HCT116 (cell line): ENCODE results near the gene EPC1. TPM values are rescaled to one million over a fixed set of nuclear protein-coding genes. Genes with fewer than 3 reads are reported as not detected.

Experiments used
- ATAC-seq: fragments of 200-7000 bp; cut with Tn5 transposase; 2 replicates; pipeline ENCODE4 v1.9.1; 2020; ENCODE audit warnings: mild to moderate bottlenecking, moderate library complexity
- BruUV-seq: library from RNA; stranded (reverse); fragments of 400-500 nt; replicated peaks from 2 replicates; lab custom pipeline; 2021; lab: Mats Ljungman, UMichigan
- CTCF ChIA-PET: fragments of 300-600 bp; sonication (Branson Sonifier 250); formaldehyde crosslinking; loops from one replicate; lab custom pipeline; 2021; ENCODE audit warnings: antibody characterized with exemption; lab: Charles Lee
- POLR2A ChIA-PET: fragments of 300-600, 350-600 bp; sonication (Branson Sonifier 250); formaldehyde crosslinking; loops from one replicate; lab custom pipeline; 2021; ENCODE audit warnings: antibody characterized with exemption; lab: Charles Lee
- RAD21 ChIA-PET, 2 experiments: fragments of 300-600 bp; sonication (Branson Sonifier 250); formaldehyde crosslinking; loops; one replicate each; lab custom pipeline; 2023; ENCODE audit warnings: low total read pairs in 2 of 2; ENCODE audit not compliant: uncharacterized antibody in 2 of 2, unreplicated experiment in 2 of 2, low non-redundant PET in 1 of 2; lab: Charles Lee
- DNase-seq: peaks from one replicate; pipeline ENCODE4 v3.0.0-alpha.2; 2010; ENCODE audit warnings: low read depth, low spot score
- H2AFZ ChIP-seq: fragments of 200-600 bp; shearing (Covaris generic), sonication (generic); 2 replicates; pipeline ENCODE4 v1.6.1; 2017; ENCODE audit warnings: low read depth, mixed run types, mixed read lengths, antibody characterized with exemption, low read length; ENCODE audit not compliant: poor library complexity, severe bottlenecking
- H3K27ac ChIP-seq: 2 replicates; pipeline ENCODE4 v1.5.1; 2012; ENCODE audit warnings: low read depth, low read length
- H3K27me3 ChIP-seq: fragments of 200-600 bp; sonication (generic); 2 replicates; pipeline ENCODE4 v1.6.1; 2016; ENCODE audit warnings: mixed run types, low read length, mixed read lengths; ENCODE audit not compliant: insufficient read depth
- H3K36me3 ChIP-seq, 2 experiments: fragments of 200-500 bp in 1 of 2; fragments of 200-600 bp in 1 of 2; sonication (Bioruptor generic) in 1 of 2; sonication (generic) in 1 of 2; 2 replicates each; pipeline versions ENCODE4 v1.5.1 to v1.6.1; 2014 to 2016; ENCODE audit warnings: low read length in 2 of 2, inconsistent platforms in 1 of 2, mixed read lengths in 1 of 2, mixed run types in 1 of 2; ENCODE audit not compliant: insufficient read depth in 2 of 2, control insufficient read depth in 1 of 2
- H3K4me1 ChIP-seq, 2 experiments: fragments of 200-600 bp in 1 of 2; sonication (generic) in 1 of 2; 2 replicates each; pipeline versions ENCODE4 v1.5.1 to v1.6.1; 2012 to 2017; ENCODE audit warnings: low read length in 2 of 2, inconsistent platforms in 1 of 2, mild to moderate bottlenecking in 1 of 2, mixed read lengths in 1 of 2, mixed run types in 1 of 2, moderate library complexity in 1 of 2; ENCODE audit not compliant: insufficient read depth in 2 of 2, control insufficient read depth in 1 of 2
- H3K4me2 ChIP-seq: fragments of 200-600 bp; sonication (generic); 2 replicates; pipeline ENCODE4 v1.6.1; 2017; ENCODE audit warnings: mixed run types, low read length, mixed read lengths
- H3K4me3 ChIP-seq, 2 experiments: fragments of 200-600 bp in 1 of 2; sonication (generic) in 1 of 2; replicated peaks in 1 of 2; 2 replicates each; pipeline ENCODE4 v1.5.1; 2011 to 2016; ENCODE audit warnings: low read length in 2 of 2, control low read depth in 1 of 2, low read depth in 1 of 2, mild to moderate bottlenecking in 1 of 2, mixed read lengths in 1 of 2, mixed run types in 1 of 2
- H3K79me2 ChIP-seq: fragments of 200-600 bp; sonication (generic); 2 replicates; pipeline ENCODE4 v1.6.1; 2017; ENCODE audit warnings: mild to moderate bottlenecking, mixed run types, low read length, moderate library complexity, mixed read lengths; ENCODE audit not compliant: insufficient read depth
- H3K9ac ChIP-seq: fragments of 200-600 bp; sonication (generic); 2 replicates; pipeline ENCODE4 v1.6.1; 2016; ENCODE audit warnings: low read length, mixed read lengths
- H3K9me2 ChIP-seq: fragments of 200-600 bp; sonication (generic), shearing (Covaris generic); 2 replicates; pipeline ENCODE4 v1.6.1; 2017; ENCODE audit warnings: mixed run types, mild to moderate bottlenecking, moderate library complexity; ENCODE audit not compliant: insufficient read depth
- H3K9me3 ChIP-seq, 2 experiments: fragments of 200-500 bp in 1 of 2; fragments of 200-600 bp in 1 of 2; sonication (Bioruptor generic) in 1 of 2; sonication (generic) in 1 of 2; 2 replicates each; pipeline ENCODE4 v1.6.1; 2014 to 2017; ENCODE audit warnings: low read length in 2 of 2, mixed read lengths in 2 of 2, inconsistent platforms in 1 of 2, low read depth in 1 of 2, mild to moderate bottlenecking in 1 of 2, mixed run types in 1 of 2, moderate library complexity in 1 of 2; ENCODE audit not compliant: control insufficient read depth in 1 of 2, insufficient read depth in 1 of 2
- H4K20me1 ChIP-seq: fragments of 200-600 bp; sonication (generic), shearing (Covaris generic); 2 replicates; pipeline ENCODE4 v1.6.1; 2017; ENCODE audit warnings: mixed run types, mild to moderate bottlenecking, moderate library complexity; ENCODE audit not compliant: insufficient read depth
- CTCF ChIP-seq, 3 experiments: fragments of 200-600 bp in 1 of 3; sonication (generic) in 1 of 3; IDR thresholded peaks in 2 of 3; conservative IDR thresholded peaks in 1 of 3; 2 replicates each; pipeline ENCODE4 v1.5.1; 2012 to 2017; ENCODE audit warnings: low read depth in 2 of 3, low read length in 2 of 3, antibody characterized with exemption in 1 of 3, borderline replicate concordance in 1 of 3, control low read depth in 1 of 3, mild to moderate bottlenecking in 1 of 3, mixed read lengths in 1 of 3, mixed run types in 1 of 3, moderate library complexity in 1 of 3; ENCODE audit not compliant: insufficient read depth in 1 of 3
- EGR1 ChIP-seq: IDR thresholded peaks from 2 replicates; pipeline ENCODE4 v1.6.1; 2012; ENCODE audit warnings: low read depth
- ELF1 ChIP-seq: IDR thresholded peaks from 2 replicates; pipeline ENCODE4 v1.6.1; 2012; ENCODE audit warnings: low read depth, borderline replicate concordance
- EZH2 ChIP-seq: fragments of 200-600 bp; sonication (generic); IDR thresholded peaks from 2 replicates; pipeline ENCODE4 v1.6.1; 2017; ENCODE audit warnings: antibody characterized with exemption, mixed run types
- EZH2phosphoT487 ChIP-seq: fragments of 200-600 bp; IDR thresholded peaks from 2 replicates; pipeline ENCODE4 v1.6.1; 2018; ENCODE audit warnings: antibody characterized with exemption, borderline replicate concordance
- FOSL1 ChIP-seq: IDR thresholded peaks from 2 replicates; pipeline ENCODE4 v1.6.1; 2012; ENCODE audit warnings: low read depth
- JUND ChIP-seq: IDR thresholded peaks from 2 replicates; pipeline ENCODE4 v1.6.1; 2012
- POLR2A ChIP-seq: IDR thresholded peaks from 2 replicates; pipeline ENCODE4 v1.7.0; 2011; ENCODE audit warnings: borderline replicate concordance; ENCODE audit not compliant: insufficient read depth, insufficient read length; ENCODE audit errors: extremely low read depth
- POLR2AphosphoS5 ChIP-seq: IDR thresholded peaks from 2 replicates; pipeline ENCODE4 v1.6.1; 2011; ENCODE audit warnings: mild to moderate bottlenecking, low read depth, low read length, moderate library complexity
- REST ChIP-seq: IDR thresholded peaks from 2 replicates; pipeline ENCODE4 v1.6.1; 2012; ENCODE audit warnings: low read depth
- SIN3A ChIP-seq: IDR thresholded peaks from 2 replicates; pipeline ENCODE4 v1.6.1; 2012; ENCODE audit warnings: low read depth
- YY1 ChIP-seq: IDR thresholded peaks from 2 replicates; pipeline ENCODE4 v1.6.1; 2011; ENCODE audit warnings: low read length, low read depth, moderate library complexity, mild to moderate bottlenecking; ENCODE audit not compliant: insufficient replicate concordance; ENCODE audit errors: extremely low read depth
- ZBTB33 ChIP-seq: IDR thresholded peaks from 2 replicates; pipeline ENCODE4 v1.6.1; 2011; ENCODE audit warnings: mild to moderate bottlenecking, low read length, moderate library complexity; ENCODE audit not compliant: insufficient replicate concordance; ENCODE audit errors: extremely low read depth
- ZFX ChIP-seq: fragments of 450-650 bp; IDR thresholded peaks from 2 replicates; pipeline ENCODE4 v1.6.1; 2017
- ZNF274 ChIP-seq: fragments of 200-500 bp; sonication (Bioruptor generic); IDR thresholded peaks from 2 replicates; pipeline ENCODE4 v1.6.1; 2014; ENCODE audit warnings: mild to moderate bottlenecking, low read depth, low read length, inconsistent platforms
- intact Hi-C: fragments of 100-400 bp; cut with micrococcal nuclease; formaldehyde crosslinking; loops from 2 replicates; pipeline ENCODE4 v1.10.0; 2022
- total RNA-seq: library from RNA; stranded (reverse); gene quantifications from one replicate; pipeline ENCODE4 v1.2.1, GENCODE V29; 2021; ENCODE audit not compliant: unreplicated experiment

Gene EPC1
- total RNA-seq, 1 experiment from 2014 or later: 20.1 TPM

- intact Hi-C loops: no loop called here
- Histone ChIP-seq H2AFZ (no peak overlapping the region), H3K27me3 (no peaks in the 10 kb centered on the region), H3K9ac (no peak overlapping the region), H3K27ac (no peak overlapping the region), H3K79me2 (no peaks in the 10 kb centered on the region), H3K9me3 (no peaks in the 10 kb centered on the region), H3K4me1 (peaks cover 7 to 9% of the 10 kb centered on the region in 2 experiments; a peak in 3 of 4 replicates), H3K36me3 (no peaks in the 10 kb centered on the region)
- ATAC-seq: no peak
- ChIA-PET RAD21 (no interaction called here), POLR2A (no interaction called here), CTCF (interaction anchor here (1.4 kb wide), 1 partner anchor 12 kb away, joined by 4 read pairs; no protein-coding TSS in a partner anchor)
- DNase-seq: no peak
- BruUV-seq: no TSS peak
- TF ChIP-seq ZFX: no peak
- no peak for TF ChIP-seq ELF1
- TF ChIP-seq CTCF (IDR thresholded peaks at IDR 0.05 in 2 of 3, conservative IDR thresholded peaks at IDR 0.05 in 1 of 3; ENCODE audit: borderline replicate concordance in 1 of 3, insufficient read depth in 1 of 3, low read depth in 2 of 3, low read length in 2 of 3): no peak
- no peak for TF ChIP-seq JUND
- no peak for TF ChIP-seq POLR2A
- TF ChIP-seq FOSL1: no peak
- TF ChIP-seq ZNF274: no peak
- no peak for TF ChIP-seq ZBTB33
- no peak for TF ChIP-seq REST
- TF ChIP-seq EZH2phosphoT487: no peak
- TF ChIP-seq YY1: no peak
- no peak for TF ChIP-seq EGR1
- TF ChIP-seq SIN3A: no peak
- TF ChIP-seq EZH2: no peak
- TF ChIP-seq POLR2AphosphoS5: no peak
- TF ChIP-seq, all 23 proteins: peak for 0
- Histone ChIP-seq H3K4me3 (no peak overlapping the region), H3K9me2 (no peaks in the 10 kb centered on the region), H3K4me2 (no peak overlapping the region), H4K20me1 (no peaks in the 10 kb centered on the region)
Measured at GRCh38 chr10:32390193-32390592, 43.2 kb upstream of the EPC1 start.
